ENCODE data around the gene SCRT2. TPM values are rescaled to one million over a fixed set of nuclear protein-coding genes. Genes with fewer than 3 reads are reported as not detected.
A peak's percentile ranks its signal among the peaks of the same experiment; 100 is the strongest.

SCRT2 gene
- total and polyA plus RNA-seq, 9 of the 15 experiments (the other 6 are each of a cell fraction or from before 2014, with no cell fraction given): 0.04 to 0.75 (median 0.13) TPM; not detected in 2

DNA sequence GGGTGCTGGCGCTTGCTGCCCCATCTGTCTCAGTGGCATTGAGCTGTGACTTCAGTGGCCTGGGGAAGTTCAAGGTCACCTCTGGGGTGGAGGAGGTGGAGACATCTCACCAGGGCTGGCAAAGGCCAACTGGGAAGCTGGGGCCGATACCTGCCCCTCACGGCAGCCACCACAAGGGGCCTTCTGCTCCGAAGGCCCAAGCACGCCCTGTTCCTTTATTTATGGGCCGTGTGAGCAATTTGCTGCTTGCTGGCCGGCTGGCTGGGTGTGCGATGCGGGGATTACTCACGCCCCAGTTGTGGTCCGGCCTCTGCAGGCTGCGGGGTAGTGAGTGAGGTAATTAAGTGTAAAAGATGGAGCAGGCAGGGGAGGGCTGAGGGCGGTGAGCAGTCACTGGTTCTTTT, 13.2 kb upstream of the SCRT2 start (continued):
- TF ChIP-seq TAF7 (tag; IDR thresholded peaks at IDR 0.05): no peak
- no peak for TF ChIP-seq MBD2 (IDR thresholded peaks at IDR 0.05; ENCODE audit: borderline replicate concordance, low read depth)
- TF ChIP-seq KAT2B (IDR thresholded peaks at IDR 0.05; ENCODE audit: low read depth, low read length): no peak
- no peak for TF ChIP-seq SIRT6 (IDR thresholded peaks at IDR 0.05; ENCODE audit: low read depth, low read length)
- no peak for TF ChIP-seq FOXK2 (conservative IDR thresholded peaks at IDR 0.05 in 1 of 2, IDR thresholded peaks at IDR 0.05 in 1 of 2; ENCODE audit: low read depth in 2 of 2)
- no peak for TF ChIP-seq SP2 (IDR thresholded peaks at IDR 0.05; ENCODE audit: extremely low read depth, low read depth, low read length, poor library complexity, severe bottlenecking)
- no peak for TF ChIP-seq RNF2 (IDR thresholded peaks at IDR 0.05)
- no peak for TF ChIP-seq OTX1 (CRISPR knock-in tag; IDR thresholded peaks at IDR 0.05)
- TF ChIP-seq GTF2B (IDR thresholded peaks at IDR 0.05; ENCODE audit: extremely low read depth, insufficient read length): no peak
- TF ChIP-seq ZZZ3 (IDR thresholded peaks at IDR 0.05): no peak
- no peak for TF ChIP-seq ELF4 (CRISPR knock-in tag; IDR thresholded peaks at IDR 0.05)
- no peak for TF ChIP-seq SNIP1 (IDR thresholded peaks at IDR 0.05; ENCODE audit: low read depth)
- TF ChIP-seq SMAD4 (CRISPR knock-in tag; conservative IDR thresholded peaks at IDR 0.05): no peak
- no peak for TF ChIP-seq ZKSCAN1 (IDR thresholded peaks at IDR 0.05; ENCODE audit: low read depth, low read length)
- TF ChIP-seq KHSRP (IDR thresholded peaks at IDR 0.05): no peak
- no peak for TF ChIP-seq CREB1 (IDR thresholded peaks at IDR 0.05)
- no peak for TF ChIP-seq CREB1 (CRISPR knock-in tag; IDR thresholded peaks at IDR 0.05)
- TF ChIP-seq, protein P1, sequence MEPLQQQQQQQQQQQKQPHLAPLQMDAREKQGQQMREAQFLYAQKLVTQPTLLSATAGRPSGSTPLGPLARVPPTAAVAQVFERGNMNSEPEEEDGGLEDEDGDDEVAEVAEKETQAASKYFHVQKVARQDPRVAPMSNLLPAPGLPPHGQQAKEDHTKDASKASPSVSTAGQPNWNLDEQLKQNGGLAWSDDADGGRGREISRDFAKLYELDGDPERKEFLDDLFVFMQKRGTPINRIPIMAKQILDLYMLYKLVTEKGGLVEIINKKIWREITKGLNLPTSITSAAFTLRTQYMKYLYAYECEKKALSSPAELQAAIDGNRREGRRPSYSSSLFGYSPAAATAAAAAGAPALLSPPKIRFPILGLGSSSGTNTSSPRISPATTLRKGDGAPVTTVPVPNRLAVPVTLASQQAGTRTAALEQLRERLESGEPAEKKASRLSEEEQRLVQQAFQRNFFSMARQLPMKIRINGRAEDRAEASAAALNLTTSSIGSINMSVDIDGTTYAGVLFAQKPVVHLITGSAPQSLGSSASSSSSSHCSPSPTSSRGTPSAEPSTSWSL (CRISPR knock-in tag; IDR thresholded peaks at IDR 0.05; ENCODE audit: borderline replicate concordance): no peak
- TF ChIP-seq, protein P2, sequence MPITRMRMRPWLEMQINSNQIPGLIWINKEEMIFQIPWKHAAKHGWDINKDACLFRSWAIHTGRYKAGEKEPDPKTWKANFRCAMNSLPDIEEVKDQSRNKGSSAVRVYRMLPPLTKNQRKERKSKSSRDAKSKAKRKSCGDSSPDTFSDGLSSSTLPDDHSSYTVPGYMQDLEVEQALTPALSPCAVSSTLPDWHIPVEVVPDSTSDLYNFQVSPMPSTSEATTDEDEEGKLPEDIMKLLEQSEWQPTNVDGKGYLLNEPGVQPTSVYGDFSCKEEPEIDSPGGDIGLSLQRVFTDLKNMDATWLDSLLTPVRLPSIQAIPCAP (CRISPR knock-in tag; IDR thresholded peaks at IDR 0.05; ENCODE audit: borderline replicate concordance): no peak
- no peak for TF ChIP-seq ZSCAN32 (CRISPR knock-in tag; IDR thresholded peaks at IDR 0.05)
- TF ChIP-seq, protein P3, sequence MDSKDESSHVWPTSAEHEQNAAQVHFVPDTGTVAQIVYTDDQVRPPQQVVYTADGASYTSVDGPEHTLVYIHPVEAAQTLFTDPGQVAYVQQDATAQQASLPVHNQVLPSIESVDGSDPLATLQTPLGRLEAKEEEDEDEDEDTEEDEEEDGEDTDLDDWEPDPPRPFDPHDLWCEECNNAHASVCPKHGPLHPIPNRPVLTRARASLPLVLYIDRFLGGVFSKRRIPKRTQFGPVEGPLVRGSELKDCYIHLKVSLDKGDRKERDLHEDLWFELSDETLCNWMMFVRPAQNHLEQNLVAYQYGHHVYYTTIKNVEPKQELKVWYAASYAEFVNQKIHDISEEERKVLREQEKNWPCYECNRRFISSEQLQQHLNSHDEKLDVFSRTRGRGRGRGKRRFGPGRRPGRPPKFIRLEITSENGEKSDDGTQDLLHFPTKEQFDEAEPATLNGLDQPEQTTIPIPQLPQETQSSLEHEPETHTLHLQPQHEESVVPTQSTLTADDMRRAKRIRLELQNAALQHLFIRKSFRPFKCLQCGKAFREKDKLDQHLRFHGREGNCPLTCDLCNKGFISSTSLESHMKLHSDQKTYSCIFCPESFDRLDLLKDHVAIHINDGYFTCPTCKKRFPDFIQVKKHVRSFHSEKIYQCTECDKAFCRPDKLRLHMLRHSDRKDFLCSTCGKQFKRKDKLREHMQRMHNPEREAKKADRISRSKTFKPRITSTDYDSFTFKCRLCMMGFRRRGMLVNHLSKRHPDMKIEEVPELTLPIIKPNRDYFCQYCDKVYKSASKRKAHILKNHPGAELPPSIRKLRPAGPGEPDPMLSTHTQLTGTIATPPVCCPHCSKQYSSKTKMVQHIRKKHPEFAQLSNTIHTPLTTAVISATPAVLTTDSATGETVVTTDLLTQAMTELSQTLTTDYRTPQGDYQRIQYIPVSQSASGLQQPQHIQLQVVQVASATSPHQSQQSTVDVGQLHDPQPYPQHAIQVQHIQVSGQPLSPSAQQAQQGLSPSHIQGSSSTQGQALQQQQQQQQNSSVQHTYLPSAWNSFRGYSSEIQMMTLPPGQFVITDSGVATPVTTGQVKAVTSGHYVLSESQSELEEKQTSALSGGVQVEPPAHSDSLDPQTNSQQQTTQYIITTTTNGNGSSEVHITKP (IDR thresholded peaks at IDR 0.05; ENCODE audit: partially characterized antibody): no peak
- peak; percentile 34; the same call in 1 of the 2 replicates for TF ChIP-seq RBFOX2 (IDR thresholded peaks at IDR 0.05; ENCODE audit: low read depth, low read length)
- no peak for TF ChIP-seq HNRNPH1 (optimal IDR thresholded peaks at IDR 0.05; ENCODE audit: low read depth, low read length)
- TF ChIP-seq RAD21 (CRISPR knock-in tag; conservative IDR thresholded peaks at IDR 0.05 in 1 of 2, IDR thresholded peaks at IDR 0.05 in 1 of 2): no peak
- peak; percentile 65 for TF ChIP-seq ZFX (CRISPR knock-in tag; IDR thresholded peaks at IDR 0.05)

Measured in K562 (cell line).